IMR-90 (cell line): ENCODE data around the gene PADI2. TPM values are rescaled to one million over a fixed set of nuclear protein-coding genes. Genes with fewer than 3 reads are reported as not detected.

Experiments
- ATAC-seq: fragments of 200-7000 bp; cut with Tn5 transposase; 2 replicates; pipeline ENCODE4 v1.9.1; 2020; ENCODE audit warnings: low read depth, mild to moderate bottlenecking, moderate library complexity
- BruUV-seq: library from RNA; stranded (reverse); fragments of 400-500 nt; replicated peaks from 2 replicates; lab custom pipeline; 2021; lab: Mats Ljungman, UMichigan
- CTCF ChIA-PET: fragments of 300-600 bp; formaldehyde crosslinking; extraction: SDS; loops from one replicate; lab custom pipeline; 2021; ENCODE audit warnings: antibody characterized with exemption; lab: Yijun Ruan, JAX
- POLR2A ChIA-PET: fragments of 300-600 bp; sonication (Branson Sonifier 250); formaldehyde crosslinking; loops from one replicate; lab custom pipeline; 2022; ENCODE audit warnings: antibody characterized with exemption; ENCODE audit not compliant: unreplicated experiment; lab: Charles Lee
- DNase-seq: peaks from one replicate; pipeline ENCODE4 v3.0.0; 2013
- H2AFZ ChIP-seq: replicated peaks from 2 replicates; pipeline ENCODE3; 2013; ENCODE audit warnings: low read length, mild to moderate bottlenecking; ENCODE audit not compliant: poor library complexity
- H2AK5ac ChIP-seq: 2 replicates; pipeline ENCODE4 v1.6.1; 2013; ENCODE audit warnings: low read depth, low read length, inconsistent platforms
- H2AK9ac ChIP-seq: replicated peaks from 2 replicates; pipeline ENCODE3; 2013; ENCODE audit warnings: mild to moderate bottlenecking, low read depth, low read length, moderate library complexity; ENCODE audit not compliant: poor library complexity
- H2BK120ac ChIP-seq: 2 replicates; pipeline ENCODE4 v1.6.1; 2013; ENCODE audit warnings: low read depth, low read length, inconsistent platforms
- H2BK15ac ChIP-seq: 3 replicates; pipeline ENCODE4 v1.6.1; 2013; ENCODE audit warnings: low read depth, low read length, inconsistent platforms
- H2BK20ac ChIP-seq: 2 replicates; pipeline ENCODE4 v1.6.1; 2013; ENCODE audit warnings: low read depth, mild to moderate bottlenecking, inconsistent platforms, low read length, moderate library complexity
- H2BK5ac ChIP-seq: 2 replicates; pipeline ENCODE4 v1.6.1; 2013; ENCODE audit warnings: mild to moderate bottlenecking, low read depth, low read length, inconsistent platforms; ENCODE audit not compliant: poor library complexity, severe bottlenecking
- H3K14ac ChIP-seq: replicated peaks from 2 replicates; pipeline ENCODE4 v1.6.1; 2013; ENCODE audit warnings: low read depth, low read length, inconsistent platforms
- H3K18ac ChIP-seq: 2 replicates; pipeline ENCODE4 v1.6.1; 2013; ENCODE audit warnings: low read depth, low read length, control low read depth
- H3K23ac ChIP-seq: 2 replicates; pipeline ENCODE4 v1.6.1; 2013; ENCODE audit warnings: low read depth, low read length, inconsistent platforms
- H3K27ac ChIP-seq: 2 replicates; pipeline ENCODE4 v1.5.1; 2013; ENCODE audit warnings: mild to moderate bottlenecking, control low read depth, low read length; ENCODE audit not compliant: insufficient read depth
- H3K27me3 ChIP-seq: 2 replicates; pipeline ENCODE4 v1.6.1; 2013; ENCODE audit warnings: low read length; ENCODE audit not compliant: control insufficient read depth, insufficient read depth
- H3K36me3 ChIP-seq: 2 replicates; pipeline ENCODE4 v1.6.1; 2013; ENCODE audit warnings: low read length, mixed read lengths; ENCODE audit not compliant: control insufficient read depth, insufficient read depth
- H3K4ac ChIP-seq: 2 replicates; pipeline ENCODE4 v1.6.1; 2013; ENCODE audit warnings: low read depth, low read length, inconsistent platforms
- H3K4me1 ChIP-seq: 2 replicates; pipeline ENCODE4 v1.6.1; 2013; ENCODE audit warnings: low read length, mixed read lengths; ENCODE audit not compliant: control insufficient read depth, insufficient read depth
- H3K4me2 ChIP-seq: 2 replicates; pipeline ENCODE4 v1.6.1; 2013; ENCODE audit warnings: low read depth, mild to moderate bottlenecking, control low read depth, low read length, moderate library complexity
- H3K4me3 ChIP-seq: 2 replicates; pipeline ENCODE4 v1.5.1; 2013; ENCODE audit warnings: low read depth, mild to moderate bottlenecking, control low read depth, low read length, moderate library complexity; ENCODE audit not compliant: insufficient read depth
- H3K56ac ChIP-seq: 2 replicates; pipeline ENCODE4 v1.6.1; 2013; ENCODE audit warnings: low read length, inconsistent platforms; ENCODE audit not compliant: insufficient read depth; ENCODE audit errors: extremely low read depth
- H3K79me1 ChIP-seq, 2 experiments: 2 replicates each; pipeline ENCODE4 v1.6.1; 2013; ENCODE audit warnings: low read length in 2 of 2, inconsistent platforms in 1 of 2, low read depth in 1 of 2
- H3K9ac ChIP-seq: 2 replicates; pipeline ENCODE4 v1.6.1; 2013; ENCODE audit warnings: low read depth, low read length, control low read depth
- H3K9me1 ChIP-seq: 2 replicates; pipeline ENCODE4 v1.6.1; 2013; ENCODE audit warnings: low read length, inconsistent platforms; ENCODE audit not compliant: insufficient read depth
- H3K9me3 ChIP-seq: 2 replicates; pipeline ENCODE4 v1.6.1; 2013; ENCODE audit warnings: low read length; ENCODE audit not compliant: control insufficient read depth, insufficient read depth
- H4K20me1 ChIP-seq: 2 replicates; pipeline ENCODE4 v1.6.1; 2013; ENCODE audit warnings: low read length, inconsistent platforms; ENCODE audit not compliant: insufficient read depth
- H4K5ac ChIP-seq: 2 replicates; pipeline ENCODE4 v1.6.1; 2013; ENCODE audit warnings: mild to moderate bottlenecking, low read depth, low read length, control low read depth
- H4K8ac ChIP-seq, 2 experiments: 2 replicates each; pipeline ENCODE4 v1.6.1; 2013; ENCODE audit warnings: low read depth in 2 of 2, low read length in 2 of 2, control low read depth in 1 of 2, inconsistent platforms in 1 of 2
- H4K91ac ChIP-seq: 2 replicates; pipeline ENCODE4 v1.6.1; 2013; ENCODE audit warnings: low read depth, low read length, inconsistent platforms; ENCODE audit not compliant: insufficient read depth
- BHLHE40 ChIP-seq: fragments of 150-350 bp; IDR thresholded peaks from 2 replicates; pipeline ENCODE4 v1.6.1; 2016; ENCODE audit warnings: mild to moderate bottlenecking, low read depth, low read length
- FOS ChIP-seq: fragments of 150-350 bp; IDR thresholded peaks from 2 replicates; pipeline ENCODE4 v1.6.1; 2016; ENCODE audit warnings: low read depth, low read length
- POLR2A ChIP-seq: IDR thresholded peaks from 2 replicates; pipeline ENCODE4 v1.6.1; 2012; ENCODE audit warnings: mild to moderate bottlenecking, low read depth, low read length
- SMC3 ChIP-seq: fragments of 150-350 bp; IDR thresholded peaks from 2 replicates; pipeline ENCODE4 v1.6.1; 2016; ENCODE audit warnings: low read depth, mild to moderate bottlenecking, antibody characterized with exemption, low read length, moderate library complexity
- WGBS, 2 experiments: methylation state at CpG; one replicate each; pipeline versions ENCODE4 v1.1.5 to v1.1.7; 2013; ENCODE audit warnings: missing lambda C conversion rate in 2 of 2; ENCODE audit not compliant: insufficient read length in 1 of 2; ENCODE audit errors: extremely low coverage in 2 of 2; 5-methylcytosine and 5-hydroxymethylcytosine counted together
- dilution Hi-C: fragments of 300-500 bp; cut with HindIII; formaldehyde crosslinking; loops from one replicate; pipeline ENCODE4 v1.14.3; 2018; ENCODE audit warnings: low sequenced_read_pairs; ENCODE audit not compliant: unreplicated experiment
- in situ Hi-C: fragments of 300-500 bp; cut with MboI; formaldehyde crosslinking; loops from 3 replicates; pipeline ENCODE4 v1.14.3; 2019; ENCODE audit warnings: low sequenced_read_pairs, inconsistent platforms, mixed read lengths
- intact Hi-C: fragments of 100-400 bp; cut with micrococcal nuclease; formaldehyde crosslinking; loops from 2 replicates; pipeline ENCODE4 v1.10.0; 2022
- polyA plus RNA-seq, 3 experiments: library from polyadenylated mRNA; depleted of rRNA; stranded (reverse); fragments of >200 nt; gene quantifications; 2 replicates each; pipeline ENCODE4 v1.2.3, GENCODE V29; 2012; ENCODE audit warnings: low replicate concordance in 1 of 3
- total RNA-seq: library from RNA; depleted of rRNA; stranded (reverse); fragments of >200 nt; gene quantifications from 2 replicates; pipeline ENCODE4 v1.2.3, GENCODE V29; 2012
- TF ChIP-seq, protein P1 (sequence below): conservative IDR thresholded peaks from 2 replicates; pipeline ENCODE4 v1.5.1; 2012; ENCODE audit warnings: mild to moderate bottlenecking, low read depth, low read length, improper control_type of control experiment

PADI2 gene
- total and polyA plus RNA-seq, 2 of the 4 experiments (the other 2 are of a cell fraction) = not detected

DNA sequence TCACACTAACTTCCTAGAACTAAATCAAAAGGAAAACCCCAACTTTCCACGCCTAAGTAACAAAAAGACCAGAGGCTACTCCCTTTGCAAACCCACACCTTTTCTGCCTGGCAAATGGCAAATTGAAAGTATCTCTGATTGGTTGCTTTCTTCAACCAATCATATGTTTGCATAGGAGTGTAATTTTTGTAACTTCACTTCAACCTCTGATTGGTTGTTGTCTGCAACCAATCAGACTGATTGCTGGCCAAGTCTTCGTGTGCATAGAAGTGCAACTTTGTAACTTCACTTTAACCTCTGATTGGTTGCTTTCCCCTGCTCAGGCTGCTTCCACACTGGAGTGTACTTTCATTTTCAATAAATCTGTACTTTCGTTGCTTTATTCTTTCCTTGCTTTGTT is 36.9 kb upstream of the PADI2 start:
- intact Hi-C loops (no loop called here), dilution Hi-C loops (no loop called here), in situ Hi-C loops (no loop called here)
- H4K8ac ChIP-seq = no peak overlapping the region
- H2BK15ac ChIP-seq = no peak overlapping the region
- H2AK5ac ChIP-seq = no peak overlapping the region
- H2BK120ac ChIP-seq = no peak overlapping the region
- no peaks in the 10 kb centered on the region for H3K79me1 ChIP-seq
- H3K27me3 ChIP-seq = no peaks in the 10 kb centered on the region
- H4K20me1 ChIP-seq = no peaks in the 10 kb centered on the region
- H3K9me1 ChIP-seq = no peaks in the 10 kb centered on the region
- H3K27ac ChIP-seq = no peak overlapping the region
- H2BK5ac ChIP-seq = no peak overlapping the region
- no peak overlapping the region for H4K91ac ChIP-seq
- no peak overlapping the region for H2BK20ac ChIP-seq
- peaks cover 29% of the 10 kb centered on the region for H3K9me3 ChIP-seq
- TF ChIP-seq SMC3 (no peak), FOS (no peak), BHLHE40 (no peak), POLR2A (no peak)
- TF ChIP-seq, protein P1, sequence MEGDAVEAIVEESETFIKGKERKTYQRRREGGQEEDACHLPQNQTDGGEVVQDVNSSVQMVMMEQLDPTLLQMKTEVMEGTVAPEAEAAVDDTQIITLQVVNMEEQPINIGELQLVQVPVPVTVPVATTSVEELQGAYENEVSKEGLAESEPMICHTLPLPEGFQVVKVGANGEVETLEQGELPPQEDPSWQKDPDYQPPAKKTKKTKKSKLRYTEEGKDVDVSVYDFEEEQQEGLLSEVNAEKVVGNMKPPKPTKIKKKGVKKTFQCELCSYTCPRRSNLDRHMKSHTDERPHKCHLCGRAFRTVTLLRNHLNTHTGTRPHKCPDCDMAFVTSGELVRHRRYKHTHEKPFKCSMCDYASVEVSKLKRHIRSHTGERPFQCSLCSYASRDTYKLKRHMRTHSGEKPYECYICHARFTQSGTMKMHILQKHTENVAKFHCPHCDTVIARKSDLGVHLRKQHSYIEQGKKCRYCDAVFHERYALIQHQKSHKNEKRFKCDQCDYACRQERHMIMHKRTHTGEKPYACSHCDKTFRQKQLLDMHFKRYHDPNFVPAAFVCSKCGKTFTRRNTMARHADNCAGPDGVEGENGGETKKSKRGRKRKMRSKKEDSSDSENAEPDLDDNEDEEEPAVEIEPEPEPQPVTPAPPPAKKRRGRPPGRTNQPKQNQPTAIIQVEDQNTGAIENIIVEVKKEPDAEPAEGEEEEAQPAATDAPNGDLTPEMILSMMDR = no peak
- CTCF ChIA-PET = no interaction called here
- WGBS, 2 experiments = 20% methylated on average over 1 of the region's 3 CpGs; no CpG with 5 or more reads in 1 of the 2 experiments
- no peaks in the 10 kb centered on the region for H3K4me1 ChIP-seq
- no peak overlapping the region for H3K18ac ChIP-seq
- DNase-seq (peak; percentile 52), ATAC-seq (peak; percentile 77)
- no peak overlapping the region for H3K14ac ChIP-seq
- H3K56ac ChIP-seq = no peak overlapping the region
- H3K4me3 ChIP-seq = no peak overlapping the region
- BruUV-seq = no TSS peak
- H3K9ac ChIP-seq = no peak overlapping the region
- H3K4me2 ChIP-seq = no peak overlapping the region
- no peaks in the 10 kb centered on the region for H3K36me3 ChIP-seq
- POLR2A ChIA-PET = no interaction called here
- no peak overlapping the region for H2AFZ ChIP-seq
- H4K5ac ChIP-seq = no peak overlapping the region
- no peak overlapping the region for H3K23ac ChIP-seq
- H3K4ac ChIP-seq = no peak overlapping the region
- H2AK9ac ChIP-seq = no peak overlapping the region
